ENCODE measurements around the gene SPEN.

The SPEN gene

DNA sequence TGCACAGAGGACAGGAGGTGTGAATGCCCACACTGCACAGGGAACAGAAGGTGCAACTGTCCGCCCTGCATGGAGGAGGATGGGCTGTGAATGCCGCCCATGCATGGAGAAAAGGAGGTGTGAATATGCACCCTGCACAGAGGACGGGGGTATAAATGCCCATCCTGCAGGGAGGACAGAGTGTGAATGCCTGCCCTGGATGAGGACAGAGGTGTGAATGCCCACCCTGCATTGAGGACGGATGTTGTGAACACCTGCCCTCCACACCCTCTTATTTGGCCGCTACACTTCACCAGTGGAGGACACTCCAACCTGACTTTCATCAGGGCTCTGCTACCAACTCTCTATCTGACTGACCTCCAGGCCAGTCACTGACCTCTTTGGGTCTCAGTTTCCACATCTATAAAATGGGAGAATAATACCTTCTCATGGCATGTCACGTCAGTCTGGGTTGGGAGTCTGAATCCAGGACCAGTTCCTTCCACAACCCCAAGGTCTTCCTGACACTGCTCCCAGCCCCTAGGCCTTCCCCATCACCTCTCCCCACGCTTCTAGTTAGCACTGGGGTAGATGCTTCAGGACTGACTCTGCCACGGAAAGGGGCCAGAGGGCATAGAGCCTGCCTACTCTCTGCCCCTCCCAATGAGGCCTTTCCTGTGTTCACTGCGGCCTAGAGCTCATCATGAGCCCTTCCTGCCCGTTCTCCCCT, 100.0 kb downstream of the SPEN start:
- no peak for DNase-seq (ENCODE audit: low spot score)

- no peak for DNase-seq (ENCODE audit: low spot score)
Observed at GRCh38 chr1:15948091-15948591, 100.6 kb downstream of the SPEN start.

GRCh38 chr1:15948595-15949452, 101.3 kb downstream of the SPEN start:
- peak; percentile 96 for DNase-seq (ENCODE audit: low spot score)

DNA sequence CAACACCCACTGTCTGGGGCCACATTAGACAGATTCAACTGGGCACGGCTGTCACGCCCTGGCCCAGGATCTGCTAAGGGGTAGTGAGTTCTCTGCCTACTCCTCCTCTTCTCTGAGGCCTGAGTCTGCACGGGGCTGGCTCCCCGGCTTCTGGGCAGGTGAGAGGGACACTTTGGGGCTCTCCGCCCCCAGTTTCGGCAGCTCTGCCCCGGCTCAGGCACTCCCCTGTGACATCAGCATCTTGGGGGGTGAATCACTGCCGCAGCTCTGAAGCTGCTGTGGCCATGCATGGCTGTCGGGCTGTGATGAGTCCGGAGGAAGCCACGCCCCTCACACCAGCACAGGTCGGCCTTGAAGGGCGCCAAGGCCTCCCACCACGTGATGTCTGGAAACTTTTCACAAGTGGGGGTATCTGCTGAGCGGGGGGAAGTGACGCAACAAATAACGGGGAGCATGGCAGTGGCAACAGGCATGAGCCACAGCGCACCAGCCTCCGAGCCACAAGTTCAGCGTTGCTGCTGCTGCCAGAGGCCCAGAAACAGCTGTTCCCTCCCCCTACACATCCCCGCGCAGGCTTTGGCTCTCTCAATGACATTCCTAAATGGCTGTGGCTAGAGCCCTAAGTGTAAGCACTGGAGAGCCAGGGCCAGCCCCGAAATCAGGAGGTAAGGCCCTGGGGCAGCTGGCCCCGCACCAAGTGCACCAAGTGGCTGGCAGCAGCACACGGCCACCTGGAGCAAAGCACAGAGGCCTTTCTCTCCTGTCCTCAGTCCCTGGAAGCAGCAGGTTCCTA, 102.1 kb downstream of the SPEN start:
- DNase-seq (ENCODE audit: low spot score): peak; percentile 98

- no peak for DNase-seq (ENCODE audit: low spot score)
Observed at GRCh38 chr1:15950302-15950701, 102.8 kb downstream of the SPEN start.

DNA sequence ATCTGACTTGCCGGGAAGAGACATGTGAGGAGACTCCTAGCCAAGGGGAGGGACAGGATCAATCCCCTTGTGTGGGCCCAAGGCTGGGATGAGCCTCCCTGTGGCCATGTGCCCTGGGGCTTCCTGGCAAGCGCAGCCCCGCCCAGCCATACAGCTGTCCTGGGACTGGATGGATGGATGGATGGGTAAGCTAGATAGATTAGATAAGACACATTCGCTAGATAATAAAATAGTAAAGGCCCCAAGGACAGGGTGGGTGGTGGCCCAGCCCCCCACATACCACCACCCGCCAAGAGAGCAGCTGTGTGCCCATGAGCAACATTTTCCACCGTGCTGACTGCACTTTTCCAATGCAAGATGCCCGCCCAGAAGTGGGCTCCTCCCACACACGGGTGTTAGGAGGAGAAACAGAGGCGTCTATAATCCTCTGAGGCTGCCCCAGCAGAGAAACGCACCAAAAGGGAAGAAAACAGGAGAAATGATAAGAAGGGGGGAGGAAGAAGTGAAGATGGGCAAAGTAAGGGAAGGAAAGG, 103.3 kb downstream of the SPEN start:
- DNase-seq (ENCODE audit: low spot score): no peak

- DNase-seq (ENCODE audit: low spot score): no peak
Observed at GRCh38 chr1:15951341-15952153, 104.0 kb downstream of the SPEN start.

GRCh38 chr1:15952317-15953258, 105.1 kb downstream of the SPEN start:
- peak; percentile 91 for DNase-seq (ENCODE audit: low spot score)

DNA sequence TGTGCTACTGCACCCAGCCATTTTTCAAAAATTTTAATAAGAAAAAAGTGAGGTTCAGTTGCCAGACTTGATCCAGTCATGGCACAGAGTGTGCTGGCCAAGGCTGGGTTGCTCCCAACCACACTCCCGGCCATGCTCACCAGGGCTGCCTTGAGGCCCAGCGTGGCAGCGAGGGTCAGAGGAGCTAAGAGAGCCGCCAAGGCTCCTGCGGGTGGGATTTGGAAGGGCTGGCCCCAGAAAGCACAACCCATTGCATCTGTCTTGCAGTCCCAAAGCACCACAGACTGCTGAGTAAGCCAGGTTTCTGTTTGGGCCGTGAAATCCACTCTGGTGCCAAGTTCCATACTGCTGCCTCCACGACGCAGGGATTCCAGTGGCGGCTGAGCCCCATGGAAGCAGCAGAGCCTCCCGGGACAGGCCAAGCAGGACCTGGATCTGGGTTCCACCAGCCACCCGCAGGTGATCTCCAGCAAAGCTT, 105.8 kb downstream of the SPEN start:
- no peak for DNase-seq (ENCODE audit: low spot score)

DNA sequence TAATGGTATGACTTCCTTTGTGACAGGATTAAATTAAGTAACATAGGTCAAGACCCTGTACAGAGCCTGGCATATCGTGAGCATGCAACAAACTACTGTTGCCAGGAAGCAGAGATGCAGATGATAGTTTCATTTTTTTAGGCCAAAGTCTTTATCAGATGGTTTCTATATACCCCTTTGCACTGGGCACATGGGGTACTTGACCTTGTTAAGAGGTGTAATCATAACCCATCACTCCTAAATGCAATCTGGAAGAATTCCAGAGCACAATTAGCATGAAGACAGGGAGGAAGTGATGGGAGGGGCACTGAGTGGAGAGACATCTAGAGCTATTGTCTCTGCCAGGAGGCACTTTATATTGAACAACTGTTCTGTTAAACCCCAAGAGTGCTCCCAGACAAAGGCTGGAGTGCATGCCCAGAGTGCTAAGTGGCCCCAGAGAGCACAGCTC, 106.3 kb downstream of the SPEN start:
- no peak for DNase-seq (ENCODE audit: low spot score)

GRCh38 chr1:15954316-15954715, 106.8 kb downstream of the SPEN start:
- DNase-seq (ENCODE audit: low spot score): no peak

- no peak for DNase-seq (ENCODE audit: low spot score)
Observed at GRCh38 chr1:15955552-15955951, 108.0 kb downstream of the SPEN start.

- DNase-seq (ENCODE audit: low spot score): peak; percentile 70
Observed at GRCh38 chr1:15956150-15956549, 108.6 kb downstream of the SPEN start.

DNA sequence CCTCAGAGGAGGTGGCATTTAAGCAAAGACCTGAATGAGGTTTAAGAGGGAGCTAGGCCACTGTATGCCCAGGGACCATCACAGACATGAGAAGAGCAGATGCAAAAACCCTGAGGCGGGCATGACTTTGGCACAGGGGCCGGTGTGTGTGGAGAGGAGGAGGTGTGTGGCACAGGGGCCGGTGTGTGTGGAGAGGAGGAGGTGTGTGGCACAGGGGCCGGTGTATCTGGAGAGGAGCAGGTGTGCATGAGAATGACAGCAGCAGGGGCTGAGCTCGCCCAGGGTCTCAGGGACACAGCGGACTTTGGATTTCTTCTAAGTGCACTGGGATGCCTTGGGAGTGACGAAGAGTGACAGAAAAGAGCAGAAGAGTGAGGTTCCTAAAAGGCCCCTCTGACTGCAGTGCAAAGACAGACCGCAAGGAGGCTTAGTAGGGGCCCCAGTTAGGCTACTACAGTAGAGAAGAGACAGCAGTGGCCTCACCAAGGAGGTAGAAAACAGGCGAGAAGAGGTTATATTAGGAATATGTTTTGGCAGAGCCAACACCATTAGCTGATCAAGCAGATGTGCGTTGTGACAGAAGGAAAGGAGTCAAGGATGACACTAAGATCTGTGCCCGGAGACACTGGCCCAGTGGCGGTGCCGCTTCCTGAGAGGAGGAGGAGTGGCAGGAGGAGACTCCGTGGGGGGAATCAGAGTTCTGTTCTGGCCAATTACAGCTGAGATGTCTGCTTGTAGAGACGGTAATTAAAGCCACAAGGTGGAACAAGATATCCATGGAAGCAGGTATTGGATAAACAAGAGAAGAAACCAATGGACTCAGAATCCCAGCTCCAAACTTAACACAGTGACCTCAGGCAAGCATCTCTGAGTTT, 110.0 kb downstream of the SPEN start:
- no peak for DNase-seq (ENCODE audit: low spot score)

GRCh38 chr1:15958111-15958510, 110.6 kb downstream of the SPEN start:
- no peak for DNase-seq (ENCODE audit: low spot score)

- no peak for DNase-seq (ENCODE audit: low spot score)
Observed at GRCh38 chr1:15958793-15959192, 111.3 kb downstream of the SPEN start.

DNA sequence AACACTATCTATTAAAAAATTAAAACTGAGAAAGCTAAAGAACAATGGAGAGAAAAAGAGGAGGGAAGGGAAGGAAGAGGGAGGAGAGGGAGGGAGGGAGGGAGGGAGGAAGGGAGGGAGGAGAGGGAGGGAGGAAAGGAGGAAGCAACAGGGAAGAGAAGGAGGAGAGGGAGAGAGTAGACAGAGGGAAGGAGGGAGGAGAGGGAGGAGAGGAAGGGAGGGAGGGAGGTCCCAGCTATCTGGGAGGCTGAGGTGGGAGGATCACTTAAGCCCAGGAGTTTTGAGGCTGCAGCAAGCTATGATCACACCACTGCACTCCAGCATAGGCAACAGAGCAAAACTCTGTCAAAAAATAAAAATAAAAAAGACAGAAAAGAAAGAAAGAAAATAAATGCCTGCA, 111.9 kb downstream of the SPEN start:
- no peak for DNase-seq (ENCODE audit: low spot score)

GRCh38 chr1:15959827-15960446, 112.4 kb downstream of the SPEN start:
- no peak for DNase-seq (ENCODE audit: low spot score)

All from hepatic stellate cell (primary cell).